K562 (cell line): ENCODE measurements around the gene ETHE1. TPM values are rescaled to one million over a fixed set of nuclear protein-coding genes. Genes with fewer than 3 reads are reported as not detected.

Experiments used
- ATAC-seq: fragments of 200-7000 bp; cut with Tn5 transposase; 3 replicates; pipeline ENCODE4 v1.9.1; 2020; ENCODE audit warnings: moderate library complexity
- BruUV-seq: library from RNA; stranded (reverse); fragments of 400-500 nt; replicated peaks from 2 replicates; lab custom pipeline; 2021; lab: Mats Ljungman, UMichigan
- CTCF ChIA-PET: fragments of 300-600 bp; formaldehyde crosslinking; extraction: SDS; loops from one replicate; lab custom pipeline; 2021; ENCODE audit warnings: low intra/inter-chr PET ratio; lab: Yijun Ruan, JAX
- POLR2A ChIA-PET: fragments of 300-600, 350-650 bp; sonication (Branson Sonifier 250); formaldehyde crosslinking; extraction: SDS; loops from one replicate; lab custom pipeline; 2021; ENCODE audit warnings: antibody characterized with exemption, inconsistent platforms; lab: Yijun Ruan, JAX
- DNase-seq, 4 experiments: peaks; one replicate each; pipeline versions ENCODE4 v3.0.0 to v3.0.0-alpha.2; 2011 to 2018; ENCODE audit warnings: low spot score in 3 of 4, mixed read lengths in 3 of 4; ENCODE audit errors: extremely low read depth in 1 of 4
- FAIRE-seq: peaks from 2 replicates; lab custom pipeline; 2011; peaks lifted over from hg19 to GRCh38; lab: Jason Lieb, UNC
- H2AFZ ChIP-seq: 2 replicates; pipeline ENCODE4 v1.6.0; 2011; ENCODE audit warnings: low read depth, low read length, control low read depth, inconsistent platforms
- H3K27ac ChIP-seq: fragments of 200-600 bp; 3 replicates; pipeline ENCODE4 v1.8.0; 2011; ENCODE audit warnings: low read depth, mild to moderate bottlenecking, control low read depth, inconsistent platforms, low read length, moderate library complexity, mixed read lengths; ENCODE audit errors: extremely low read depth
- H3K27me3 ChIP-seq, 2 experiments: fragments of 300-600 bp in 1 of 2; 2 replicates in 1 of 2; 3 replicates in 1 of 2; pipeline versions ENCODE4 v1.6.0 to v1.8.0; 2011; ENCODE audit warnings: inconsistent platforms in 2 of 2, low read length in 2 of 2, mild to moderate bottlenecking in 1 of 2, mixed read lengths in 1 of 2, moderate library complexity in 1 of 2; ENCODE audit not compliant: control insufficient read depth in 2 of 2, insufficient read depth in 2 of 2
- H3K36me3 ChIP-seq: fragments of 300-600 bp; 3 replicates; pipeline ENCODE4 v1.8.0; 2011; ENCODE audit warnings: mild to moderate bottlenecking, low read length, inconsistent platforms; ENCODE audit not compliant: control insufficient read depth, insufficient read depth
- H3K4me1 ChIP-seq, 2 experiments: fragments of 200-600 bp in 1 of 2; replicated peaks in 1 of 2; 2 replicates in 1 of 2; 3 replicates in 1 of 2; pipeline versions ENCODE4 v1.5.1 to v1.8.0; 2011; ENCODE audit warnings: inconsistent platforms in 2 of 2, low read length in 2 of 2, mild to moderate bottlenecking in 1 of 2, mixed read lengths in 1 of 2, moderate library complexity in 1 of 2; ENCODE audit not compliant: control insufficient read depth in 2 of 2, insufficient read depth in 2 of 2
- H3K4me2 ChIP-seq: 2 replicates; pipeline ENCODE4 v1.6.1; 2011; ENCODE audit warnings: low read length, control low read depth, inconsistent platforms, mixed read lengths; ENCODE audit not compliant: insufficient read depth
- H3K4me3 ChIP-seq: fragments of 200-600 bp; sonication (generic), shearing (Covaris generic); 2 replicates; pipeline ENCODE4 v1.5.1; 2016; ENCODE audit warnings: control low read depth, inconsistent platforms
- H3K79me2 ChIP-seq: fragments of 200-600 bp; 3 replicates; pipeline ENCODE4 v1.8.0; 2011; ENCODE audit warnings: low read length, inconsistent platforms; ENCODE audit not compliant: control insufficient read depth, insufficient read depth
- H3K9ac ChIP-seq, 2 experiments: 2 replicates each; pipeline versions ENCODE4 v1.6.0 to v1.6.1; 2011; ENCODE audit warnings: low read depth in 2 of 2, low read length in 2 of 2, control low read depth in 1 of 2, inconsistent platforms in 1 of 2, mild to moderate bottlenecking in 1 of 2, mixed read lengths in 1 of 2; ENCODE audit not compliant: insufficient read depth in 1 of 2
- H3K9me1 ChIP-seq: one replicate; pipeline ENCODE4 v1.6.0; 2011; ENCODE audit warnings: inconsistent platforms, mild to moderate bottlenecking, low read length, moderate library complexity; ENCODE audit not compliant: control insufficient read depth, insufficient read depth
- H3K9me3 ChIP-seq: replicated peaks from 2 replicates; pipeline ENCODE4 v1.5.1; 2011; ENCODE audit warnings: low read depth, low read length, inconsistent platforms; ENCODE audit not compliant: control insufficient read depth, insufficient read depth
- H4K20me1 ChIP-seq: replicated peaks from 2 replicates; pipeline ENCODE4 v1.6.1; 2011; ENCODE audit warnings: low read length, inconsistent platforms, mixed read lengths; ENCODE audit not compliant: control insufficient read depth, insufficient read depth
- BCL6 ChIP-seq: fragments of 250-450 bp; sonication (Bioruptor Pico); IDR thresholded peaks from 2 replicates; pipeline ENCODE4 v1.4.0; 2020
- GATAD2B ChIP-seq: fragments of 450-650 bp; IDR thresholded peaks from 2 replicates; pipeline ENCODE4 v1.6.1; 2017; ENCODE audit warnings: mild to moderate bottlenecking, borderline replicate concordance
- HNRNPK ChIP-seq: fragments of 200-400 bp; formaldehyde crosslinking; IDR thresholded peaks from one replicate; pipeline ENCODE4 v1.6.1; 2018; ENCODE audit warnings: mild to moderate bottlenecking, low read depth, low read length; ENCODE audit not compliant: poor library complexity, severe bottlenecking
- KLF6 ChIP-seq: fragments of 250-450 bp; sonication (Bioruptor Pico); IDR thresholded peaks from 2 replicates; pipeline ENCODE4 v1.4.0; 2020; ENCODE audit warnings: mild to moderate bottlenecking, moderate library complexity, borderline replicate concordance
- MTA3 ChIP-seq: fragments of 450-650 bp; formaldehyde crosslinking; IDR thresholded peaks from 2 replicates; pipeline ENCODE4 v1.6.1; 2017; ENCODE audit warnings: mild to moderate bottlenecking, borderline replicate concordance
- NBN ChIP-seq: fragments of 450-650 bp; IDR thresholded peaks from 2 replicates; pipeline ENCODE4 v1.6.1; 2016; ENCODE audit warnings: low read depth, mild to moderate bottlenecking
- NCOR1 ChIP-seq: fragments of 450-650 bp; IDR thresholded peaks from 2 replicates; pipeline ENCODE4 v1.6.1; 2016; ENCODE audit warnings: mild to moderate bottlenecking, moderate library complexity
- PPARD ChIP-seq: fragments of 250-450 bp; sonication (Bioruptor Pico); IDR thresholded peaks from 2 replicates; pipeline ENCODE4 v1.8.0; 2022; ENCODE audit warnings: inconsistent platforms, mild to moderate bottlenecking, moderate library complexity
- SAFB ChIP-seq: fragments of 200-400 bp; formaldehyde crosslinking; IDR thresholded peaks from 2 replicates; pipeline ENCODE4 v1.6.1; 2017; ENCODE audit warnings: low read depth, low read length, borderline replicate concordance
- TEAD1 ChIP-seq, 2 experiments: fragments of 450-650 bp in 1 of 2; sonication (generic) in 1 of 2; formaldehyde crosslinking; IDR thresholded peaks; 2 replicates each; pipeline versions ENCODE4 v1.4.0 to v1.8.0; 2020 to 2022; ENCODE audit warnings: mild to moderate bottlenecking in 2 of 2, missing genetic modification reagents in 1 of 2
- ZC3H8 ChIP-seq: fragments of 450-650 bp; IDR thresholded peaks from 2 replicates; pipeline ENCODE4 v1.6.1; 2017
- ZNF212 ChIP-seq: fragments of 450-650 bp; formaldehyde crosslinking; IDR thresholded peaks from 2 replicates; pipeline ENCODE4 v1.4.0; 2020; ENCODE audit warnings: mild to moderate bottlenecking
- ZNF507 ChIP-seq: conservative IDR thresholded peaks from 2 replicates; pipeline ENCODE4 v1.6.1; 2017; ENCODE audit warnings: missing genetic modification characterization, missing compliant biosample characterization
- ZNF79 ChIP-seq: fragments of 250-450 bp; sonication (Bioruptor Pico); IDR thresholded peaks from 2 replicates; pipeline ENCODE4 v1.4.0; 2020; ENCODE audit warnings: low read depth, mild to moderate bottlenecking, moderate library complexity
- WGBS: fragments of 100-300 bp; shearing (Covaris generic); methylation state at CpG from one replicate; pipeline ENCODE4 v1.1.6; 2016; ENCODE audit warnings: low coverage, mixed read lengths; ENCODE audit not compliant: insufficient coverage; ENCODE audit errors: missing lambda C conversion rate; 5-methylcytosine and 5-hydroxymethylcytosine counted together
- in situ Hi-C: fragments of 300-500 bp; cut with MboI; formaldehyde crosslinking; loops from 4 replicates; pipeline ENCODE4 v1.15.0; 2018; ENCODE audit warnings: inconsistent platforms, mixed read lengths
- intact Hi-C: fragments of 100-400 bp; cut with micrococcal nuclease; formaldehyde crosslinking; loops from 2 replicates; pipeline ENCODE4 v1.14.2; 2022
- polyA plus RNA-seq, 8 experiments: library from polyadenylated mRNA; depleted of rRNA in 4 of 8; stranded (reverse) in 5 of 8; unstranded in 3 of 8; fragments of >200 nt; fragmentation: Nextera tagmentation in 2 of 8; fragmentation: Illumina TruSeq in 1 of 8; extraction: Ambion mirVana in 2 of 8; extraction: Trizol in 1 of 8; gene quantifications; 2 replicates each; pipeline versions ENCODE4 v1.2.1 to v1.2.3, GENCODE V29; 2011 to 2014; ENCODE audit warnings: inconsistent platforms in 1 of 8, missing spikeins in 1 of 8
- total RNA-seq, 7 experiments: library from RNA; depleted of rRNA in 6 of 7; stranded (reverse); fragments of >200 nt in 6 of 7; fragmentation: Illumina TruSeq in 2 of 7; extraction: Trizol in 2 of 7; gene quantifications; 2 replicates each; pipeline versions ENCODE4 v1.2.1 to v1.2.3, GENCODE V29; 2011 to 2021; ENCODE audit warnings: low replicate concordance in 1 of 7
- TF ChIP-seq, protein P1 (sequence below): fragments of 150-350 bp; conservative IDR thresholded peaks from 2 replicates; pipeline ENCODE4 v1.6.1; 2014; ENCODE audit warnings: low read length
- TF ChIP-seq, protein P2 (sequence below), 2 experiments: IDR thresholded peaks; 2 replicates each; pipeline ENCODE4 v1.6.1; 2011; ENCODE audit warnings: borderline replicate concordance in 1 of 2, control low read depth in 1 of 2, low read depth in 1 of 2, low read length in 1 of 2, mild to moderate bottlenecking in 1 of 2, mixed read lengths in 1 of 2, moderate library complexity in 1 of 2; ENCODE audit not compliant: insufficient read depth in 1 of 2, insufficient read length in 1 of 2, poor library complexity in 1 of 2, severe bottlenecking in 1 of 2; ENCODE audit errors: extremely low read depth in 1 of 2

The ETHE1 gene
- total and polyA plus RNA-seq, 9 of the 15 experiments (the other 6 are each of a cell fraction or from before 2014, with no cell fraction given) = 2.9 to 21.0 (median 10.2) TPM

DNA sequence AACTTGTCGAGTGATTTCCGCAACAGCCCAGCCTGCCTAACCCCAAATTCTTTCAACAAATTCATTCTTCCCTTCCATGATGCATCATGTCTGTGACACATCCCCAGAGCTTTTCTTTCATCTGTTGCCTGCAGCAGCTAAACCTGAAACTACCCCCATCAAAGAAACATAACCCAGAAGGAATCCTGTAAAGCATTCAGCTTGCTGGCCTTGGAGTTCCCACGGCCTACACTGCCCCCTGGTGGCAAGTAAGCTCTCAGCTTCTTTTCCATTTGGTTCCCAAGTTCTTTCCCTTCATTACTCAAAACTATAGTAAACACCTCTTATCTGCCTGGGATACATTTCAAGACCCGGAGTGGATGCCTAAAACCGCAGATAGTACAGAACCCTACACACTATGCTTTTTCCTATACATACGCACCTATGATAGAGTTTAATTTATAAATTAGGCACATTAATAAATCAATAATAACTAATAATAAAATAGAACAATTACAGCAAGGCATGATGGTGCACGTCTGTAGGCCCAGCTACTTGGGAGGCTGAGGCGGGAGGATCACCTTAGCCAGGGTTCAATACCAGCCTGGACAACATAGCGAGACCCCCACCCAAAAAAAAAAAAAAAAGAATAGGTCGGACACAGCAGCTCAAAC, 7.4 kb downstream of the ETHE1 start:
- no peak overlapping the region for H3K9ac ChIP-seq
- no peaks in the 10 kb centered on the region for H3K9me3 ChIP-seq
- ChIA-PET CTCF (interaction anchor here (0.5 to 3.0 kb wide), 7 partner anchors 53 to 1059 kb away, joined by 3 to 50 read pairs (median 5); no protein-coding TSS in a partner anchor), POLR2A (interaction anchor here (1.0 to 2.4 kb wide), 7 partner anchors 9 to 94 kb away, joined by 3 to 19 read pairs (median 5); partner anchors contain the start of gene PHLDB3)
- WGBS = 34% methylated on average over 10 of the region's 10 CpGs
- H3K36me3 ChIP-seq = no peaks in the 10 kb centered on the region
- no peak overlapping the region for H2AFZ ChIP-seq
- in situ Hi-C loops = loop anchor here (5.0 kb wide), 1 partner anchor 72 kb away; no protein-coding TSS in a partner anchor
- H3K27ac ChIP-seq = no peak overlapping the region
- DNase-seq (peak; percentile 68 to 89 (median 70)), FAIRE-seq (peak; percentile 95), ATAC-seq (peak; percentile 90)
- intact Hi-C loops = loop anchor here (1.0 kb wide), 2 partner anchors 72 to 86 kb away; no protein-coding TSS in a partner anchor
- H4K20me1 ChIP-seq = no peaks in the 10 kb centered on the region
- no peaks in the 10 kb centered on the region for H3K79me2 ChIP-seq
- H3K9me1 ChIP-seq = no peaks in the 10 kb centered on the region
- no TSS peak for BruUV-seq
- no peaks in the 10 kb centered on the region for H3K27me3 ChIP-seq
- no peak overlapping the region for H3K4me3 ChIP-seq
- H3K4me1 ChIP-seq = peaks cover 0 to 5% of the 10 kb centered on the region in 2 experiments; a peak in 3 of 5 replicates
- no peak overlapping the region for H3K4me2 ChIP-seq
- TF ChIP-seq ZNF212 (no peak), GATAD2B (no peak), TEAD1 (CRISPR knock-in tag; IDR thresholded peaks at IDR 0.05) (0 out of 4 replicates have a peak, but pooled peaks of 1 of the 2 experiments have one; percentile 43), KLF6 (CRISPR knock-in tag) (no peak), SAFB (no peak), ZNF507 (tag) (no peak), HNRNPK (no peak), ZC3H8 (no peak), BCL6 (no peak), PPARD (no peak), MTA3 (no peak), ZNF79 (CRISPR knock-in tag) (no peak), NBN (0 out of 2 replicates have a peak, but pooled peaks have one; percentile 59), NCOR1 (no peak)
- TF ChIP-seq, protein P1, sequence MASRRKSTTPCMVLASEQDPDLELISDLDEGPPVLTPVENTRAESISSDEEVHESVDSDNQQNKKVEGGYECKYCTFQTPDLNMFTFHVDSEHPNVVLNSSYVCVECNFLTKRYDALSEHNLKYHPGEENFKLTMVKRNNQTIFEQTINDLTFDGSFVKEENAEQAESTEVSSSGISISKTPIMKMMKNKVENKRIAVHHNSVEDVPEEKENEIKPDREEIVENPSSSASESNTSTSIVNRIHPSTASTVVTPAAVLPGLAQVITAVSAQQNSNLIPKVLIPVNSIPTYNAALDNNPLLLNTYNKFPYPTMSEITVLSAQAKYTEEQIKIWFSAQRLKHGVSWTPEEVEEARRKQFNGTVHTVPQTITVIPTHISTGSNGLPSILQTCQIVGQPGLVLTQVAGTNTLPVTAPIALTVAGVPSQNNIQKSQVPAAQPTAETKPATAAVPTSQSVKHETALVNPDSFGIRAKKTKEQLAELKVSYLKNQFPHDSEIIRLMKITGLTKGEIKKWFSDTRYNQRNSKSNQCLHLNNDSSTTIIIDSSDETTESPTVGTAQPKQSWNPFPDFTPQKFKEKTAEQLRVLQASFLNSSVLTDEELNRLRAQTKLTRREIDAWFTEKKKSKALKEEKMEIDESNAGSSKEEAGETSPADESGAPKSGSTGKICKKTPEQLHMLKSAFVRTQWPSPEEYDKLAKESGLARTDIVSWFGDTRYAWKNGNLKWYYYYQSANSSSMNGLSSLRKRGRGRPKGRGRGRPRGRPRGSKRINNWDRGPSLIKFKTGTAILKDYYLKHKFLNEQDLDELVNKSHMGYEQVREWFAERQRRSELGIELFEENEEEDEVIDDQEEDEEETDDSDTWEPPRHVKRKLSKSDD = no peak
- TF ChIP-seq, protein P2, sequence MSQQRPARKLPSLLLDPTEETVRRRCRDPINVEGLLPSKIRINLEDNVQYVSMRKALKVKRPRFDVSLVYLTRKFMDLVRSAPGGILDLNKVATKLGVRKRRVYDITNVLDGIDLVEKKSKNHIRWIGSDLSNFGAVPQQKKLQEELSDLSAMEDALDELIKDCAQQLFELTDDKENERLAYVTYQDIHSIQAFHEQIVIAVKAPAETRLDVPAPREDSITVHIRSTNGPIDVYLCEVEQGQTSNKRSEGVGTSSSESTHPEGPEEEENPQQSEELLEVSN (IDR thresholded peaks at IDR 0.05; ENCODE audit: borderline replicate concordance in 1 of 2, extremely low read depth in 1 of 2, insufficient read depth in 1 of 2, insufficient read length in 1 of 2, low read depth in 1 of 2, low read length in 1 of 2, poor library complexity in 1 of 2, severe bottlenecking in 1 of 2) = no peak
